Subcutaneous adipose tissue (tissue), 4 donors: ENCODE results near the gene MITF. TPM values are rescaled to one million over a fixed set of nuclear protein-coding genes. Genes with fewer than 3 reads are reported as not detected.

Source experiments
- CTCF ChIP-seq: fragments of 450-650 bp; IDR thresholded peaks from one replicate; pipeline ENCODE4 v1.5.1; 2016; ENCODE audit warnings: low read depth, mild to moderate bottlenecking, control low read depth, antibody characterized with exemption, moderate library complexity
- total RNA-seq, 4 donors: library from RNA; depleted of rRNA; stranded (reverse); fragments of >200 nt; gene quantifications; one replicate each; pipeline ENCODE4 v1.1.0, GENCODE V29; 2016

The MITF gene
- total RNA-seq, 4 donors from 2014 or later, result 19.6 to 60.3 (median 32.5) TPM

- no peak for TF ChIP-seq CTCF
Measured at GRCh38 chr3:69768438-69768837, 29.2 kb downstream of the MITF start.

DNA sequence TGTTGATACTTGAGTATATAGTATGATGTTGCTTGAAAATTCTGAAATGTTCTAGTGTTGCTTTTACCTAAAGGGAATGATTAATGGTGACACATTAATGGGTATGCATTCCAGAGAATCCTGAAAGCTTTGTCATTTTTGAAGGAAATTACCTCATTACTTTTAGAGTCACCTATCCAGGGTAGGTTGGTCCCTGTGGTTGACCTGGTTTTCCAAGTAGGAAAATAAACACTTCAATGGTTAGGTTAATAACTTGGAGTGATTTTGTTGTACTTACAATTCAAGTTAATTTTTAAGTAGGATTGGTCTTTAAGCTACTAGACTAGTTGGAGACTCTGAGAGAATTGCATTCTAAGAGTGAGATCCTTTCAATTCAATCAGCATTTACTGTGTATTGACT lies 31.0 kb downstream of the MITF start:
- TF ChIP-seq CTCF, result no peak

GRCh38 chr3:69770976-69771634 lies 31.8 kb downstream of the MITF start:
- TF ChIP-seq CTCF, result no peak

DNA sequence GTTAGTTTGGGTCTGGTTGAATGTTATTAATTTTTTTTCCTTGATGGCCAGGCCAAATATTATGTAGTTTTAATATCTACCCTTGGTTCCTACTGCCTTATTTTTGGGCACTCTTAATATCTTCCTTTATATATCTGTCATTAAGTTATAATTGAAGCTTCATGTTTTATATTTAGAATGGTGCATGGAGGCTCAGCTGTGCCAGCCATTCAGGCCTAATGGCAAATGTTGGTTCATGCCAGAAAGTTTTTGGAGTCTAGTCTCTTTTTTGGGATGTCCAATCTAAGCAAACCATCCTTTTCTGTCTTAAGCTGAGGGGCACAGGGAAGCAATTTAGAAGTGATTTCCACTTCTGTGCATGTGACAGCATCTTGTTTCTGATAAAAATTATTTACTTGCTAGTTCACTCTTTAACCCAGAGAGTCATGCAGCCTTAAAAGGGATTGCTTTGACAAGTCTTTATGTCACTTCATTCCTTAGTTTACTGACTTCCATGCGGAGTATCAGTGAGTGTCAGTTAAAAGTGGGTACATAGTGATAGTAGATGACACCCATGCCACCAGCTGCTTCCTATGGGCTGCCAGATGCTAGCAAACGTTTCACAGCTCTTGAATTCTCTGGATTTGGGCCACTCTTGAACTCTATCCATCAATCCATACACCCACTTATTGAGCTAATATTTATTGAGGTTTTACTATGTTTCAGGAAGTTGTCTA lies 33.0 kb downstream of the MITF start:
- TF ChIP-seq CTCF, result no peak

- TF ChIP-seq CTCF, result no peak
Measured at GRCh38 chr3:69774029-69774428, 34.8 kb downstream of the MITF start.

DNA sequence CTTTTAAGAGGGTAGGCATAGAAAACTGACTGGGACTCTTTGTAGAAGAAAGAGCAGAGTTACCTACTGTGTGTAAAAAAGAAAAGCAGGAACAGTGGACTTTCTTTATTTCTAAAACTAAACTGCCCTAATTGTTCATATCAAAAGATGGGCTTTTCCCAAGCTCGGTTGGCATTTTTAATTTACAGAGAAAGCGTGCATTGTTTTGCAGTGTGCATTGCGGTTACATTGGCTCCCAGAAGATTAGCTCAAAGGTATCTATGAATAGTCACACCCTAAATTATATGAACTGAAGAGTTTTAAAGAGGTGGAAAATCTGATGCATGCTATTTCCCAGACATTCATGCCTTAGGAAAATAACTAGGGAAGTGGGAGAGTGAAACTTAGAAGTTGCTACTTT lies 36.5 kb downstream of the MITF start:
- no peak for TF ChIP-seq CTCF

DNA sequence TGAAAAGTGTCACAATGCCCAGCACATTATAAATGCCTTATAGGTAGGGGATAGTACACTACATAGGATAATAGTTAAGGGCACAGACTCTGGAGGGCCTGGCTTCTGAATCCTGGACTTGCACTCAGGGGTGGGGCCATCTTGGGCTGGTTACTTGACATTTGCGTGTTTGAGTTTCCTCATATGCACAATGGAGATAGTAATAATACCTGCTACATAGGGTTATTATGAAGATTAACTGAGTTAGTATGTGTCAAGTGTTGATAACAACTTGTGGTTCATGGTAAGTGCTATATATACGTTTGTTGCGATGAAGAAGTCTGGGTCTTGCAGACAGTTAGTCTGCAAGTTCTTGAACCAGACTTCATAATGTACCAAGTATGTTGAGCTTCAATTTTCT lies 37.0 kb downstream of the MITF start:
- no peak for TF ChIP-seq CTCF
